Measurements from ENCODE around the gene TRIM52. TPM values are rescaled to one million over a fixed set of nuclear protein-coding genes. Genes with fewer than 3 reads are reported as not detected.

The TRIM52 gene
- total RNA-seq, 4 donors from 2014 or later = 15.1 to 33.3 (median 24.1) TPM

- no peak for TF ChIP-seq CTCF (IDR thresholded peaks at IDR 0.05; ENCODE audit: low read depth)
These were observed 29.5 kb downstream of the TRIM52 start for GRCh38 chr5:181231432-181231831.

GRCh38 chr5:181230551-181230950 is 30.4 kb downstream of the TRIM52 start:
- TF ChIP-seq CTCF (IDR thresholded peaks at IDR 0.05; ENCODE audit: low read depth) = no peak

- TF ChIP-seq CTCF (IDR thresholded peaks at IDR 0.05; ENCODE audit: low read depth) = no peak
These were observed 30.9 kb downstream of the TRIM52 start for GRCh38 chr5:181229996-181230395.

- TF ChIP-seq CTCF (IDR thresholded peaks at IDR 0.05; ENCODE audit: low read depth) = no peak
These were observed 36.3 kb downstream of the TRIM52 start for GRCh38 chr5:181224390-181225229.

- TF ChIP-seq CTCF (IDR thresholded peaks at IDR 0.05; ENCODE audit: low read depth) = no peak
These were observed 37.1 kb downstream of the TRIM52 start for GRCh38 chr5:181223729-181224389.

- TF ChIP-seq CTCF (IDR thresholded peaks at IDR 0.05; ENCODE audit: low read depth) = no peak
These were observed 37.8 kb downstream of the TRIM52 start, which contains the start of gene TRIM41 for GRCh38 chr5:181223058-181223728. Gene TRIM41 (plus strand): TSS chr5:181223281. CDS start chr5:181224000, 719 bp downstream.

GRCh38 chr5:181222630-181223057 is 38.3 kb downstream of the TRIM52 start:
- TF ChIP-seq CTCF (IDR thresholded peaks at IDR 0.05; ENCODE audit: low read depth) = no peak

Data from subcutaneous adipose tissue (tissue), 4 donors.